Glutamatergic neuron (in vitro differentiated cells): ENCODE measurements around the gene MICAL3. TPM values are rescaled to one million over a fixed set of nuclear protein-coding genes. Genes with fewer than 3 reads are reported as not detected.

Experiments
- DNase-seq: peaks from one replicate; pipeline ENCODE4 v3.0.0; 2022
- H3K27ac Mint-ChIP-seq: one replicate; pipeline ENCODE4 v1.8.0; 2020; ENCODE audit warnings: mild to moderate bottlenecking, mixed read lengths, inconsistent platforms; ENCODE audit not compliant: unreplicated experiment
- H3K27me3 Mint-ChIP-seq: one replicate; pipeline ENCODE4 v1.8.0; 2020; ENCODE audit warnings: mild to moderate bottlenecking, moderate library complexity, mixed read lengths, inconsistent platforms; ENCODE audit not compliant: unreplicated experiment
- H3K36me3 Mint-ChIP-seq: one replicate; pipeline ENCODE4 v1.8.0; 2020; ENCODE audit warnings: mild to moderate bottlenecking, mixed read lengths, inconsistent platforms; ENCODE audit not compliant: unreplicated experiment
- H3K4me1 Mint-ChIP-seq: one replicate; pipeline ENCODE4 v1.8.0; 2020; ENCODE audit warnings: mild to moderate bottlenecking, low read depth, mixed read lengths, inconsistent platforms; ENCODE audit not compliant: unreplicated experiment
- H3K4me3 Mint-ChIP-seq: one replicate; pipeline ENCODE4 v1.8.0; 2020; ENCODE audit warnings: mild to moderate bottlenecking, mixed read lengths, inconsistent platforms; ENCODE audit not compliant: unreplicated experiment
- H3K9me3 Mint-ChIP-seq: one replicate; pipeline ENCODE4 v1.8.0; 2020; ENCODE audit warnings: mild to moderate bottlenecking, moderate library complexity, mixed read lengths, inconsistent platforms; ENCODE audit not compliant: unreplicated experiment
- CTCF ChIP-seq: fragments of 200-600 bp; sonication (generic); IDR thresholded peaks from one replicate; pipeline ENCODE4 v1.5.0; 2021; ENCODE audit not compliant: partially characterized antibody, unreplicated experiment
- total RNA-seq: library from RNA; stranded (reverse); fragmentation: NEBNext Ultra II Directional; extraction: Animal tissue kit (Norgen Biotek cat#: 25700); gene quantifications from one replicate; pipeline ENCODE4 v1.2.1, GENCODE V29; 2021; ENCODE audit not compliant: unreplicated experiment

The MICAL3 gene
- total RNA-seq, 1 donor from 2014 or later, result 132 TPM

GRCh38 chr22:17858033-17858432, 166.3 kb downstream of the MICAL3 start:
- no peak overlapping the region for H3K27ac Mint-ChIP-seq
- no peak for DNase-seq
- no peak for TF ChIP-seq CTCF
- H3K4me1 Mint-ChIP-seq, result no peaks in the 10 kb centered on the region
- peaks cover 2% of the 10 kb centered on the region for H3K9me3 Mint-ChIP-seq
- H3K27me3 Mint-ChIP-seq, result peaks cover 4% of the 10 kb centered on the region
- H3K4me3 Mint-ChIP-seq, result no peak overlapping the region
- peaks cover 7% of the 10 kb centered on the region for H3K36me3 Mint-ChIP-seq

GRCh38 chr22:17855572-17856290, 168.6 kb downstream of the MICAL3 start:
- H3K36me3 Mint-ChIP-seq, result peaks cover 5% of the 10 kb centered on the region
- peaks cover 1% of the 10 kb centered on the region for H3K4me1 Mint-ChIP-seq
- DNase-seq, result no peak
- no peak overlapping the region for H3K4me3 Mint-ChIP-seq
- peaks cover 4% of the 10 kb centered on the region for H3K27me3 Mint-ChIP-seq
- peaks cover 2% of the 10 kb centered on the region for H3K9me3 Mint-ChIP-seq
- peak overlapping the region; percentile 11 for H3K27ac Mint-ChIP-seq
- TF ChIP-seq CTCF, result no peak

GRCh38 chr22:17853073-17853472, 171.3 kb downstream of the MICAL3 start:
- H3K36me3 Mint-ChIP-seq, result peaks cover 5% of the 10 kb centered on the region
- no peak for DNase-seq
- peaks cover 1% of the 10 kb centered on the region for H3K4me1 Mint-ChIP-seq
- H3K4me3 Mint-ChIP-seq, result no peak overlapping the region
- peaks cover 9% of the 10 kb centered on the region for H3K27me3 Mint-ChIP-seq
- H3K9me3 Mint-ChIP-seq, result peaks cover 2% of the 10 kb centered on the region
- no peak overlapping the region for H3K27ac Mint-ChIP-seq
- TF ChIP-seq CTCF, result no peak

- H3K4me3 Mint-ChIP-seq, result no peak overlapping the region
- DNase-seq, result no peak
- H3K27me3 Mint-ChIP-seq, result peaks cover 9% of the 10 kb centered on the region
- H3K27ac Mint-ChIP-seq, result no peak overlapping the region
- H3K9me3 Mint-ChIP-seq, result no peaks in the 10 kb centered on the region
- no peaks in the 10 kb centered on the region for H3K36me3 Mint-ChIP-seq
- no peak for TF ChIP-seq CTCF
- H3K4me1 Mint-ChIP-seq, result peaks cover 5% of the 10 kb centered on the region
Observed at GRCh38 chr22:17851759-17852158, 172.6 kb downstream of the MICAL3 start.

GRCh38 chr22:17847360-17848078, 176.8 kb downstream of the MICAL3 start:
- Mint-ChIP-seq H3K27me3 (peaks cover 9% of the 10 kb centered on the region), H3K36me3 (peaks cover 4% of the 10 kb centered on the region), H3K4me3 (no peak overlapping the region), H3K4me1 (peaks cover 19% of the 10 kb centered on the region), H3K9me3 (peaks cover 5% of the 10 kb centered on the region), H3K27ac (no peak overlapping the region)
- DNase-seq, result no peak
- TF ChIP-seq CTCF, result no peak
